Loucy (cell line): ENCODE results near the gene ERCC6L2.

Experiments
- EZH2phosphoT487 ChIP-seq: fragments of 200-600 bp; IDR thresholded peaks from 2 replicates; pipeline ENCODE4 v1.6.1; 2018; ENCODE audit warnings: antibody characterized with exemption, mild to moderate bottlenecking, moderate library complexity, borderline replicate concordance
- TF ChIP-seq, protein P1 (sequence below): fragments of 200-600 bp; sonication (generic); conservative IDR thresholded peaks from 2 replicates; pipeline ENCODE4 v1.5.1; 2014; ENCODE audit warnings: mild to moderate bottlenecking, antibody characterized with exemption, low read length

DNA sequence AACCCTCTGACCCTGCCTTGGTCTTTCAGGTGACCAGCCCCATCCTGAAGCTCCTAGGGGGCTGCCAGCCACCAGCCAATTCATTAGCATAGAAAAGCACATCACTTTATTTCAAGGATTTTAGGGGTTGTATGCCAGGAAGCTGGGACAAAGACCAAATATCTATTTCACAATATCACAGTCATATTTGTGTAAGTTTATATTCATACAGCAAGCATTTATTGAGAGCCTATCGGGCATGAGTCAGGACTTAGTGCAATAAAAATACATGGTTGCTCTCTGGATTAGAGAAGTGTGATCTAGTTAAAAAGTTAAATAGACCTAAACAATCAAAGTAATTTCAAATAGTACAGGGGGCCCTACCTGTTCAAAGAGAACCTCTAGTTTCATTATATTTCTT, 113.8 kb downstream of the ERCC6L2 start:
- TF ChIP-seq, protein P1, sequence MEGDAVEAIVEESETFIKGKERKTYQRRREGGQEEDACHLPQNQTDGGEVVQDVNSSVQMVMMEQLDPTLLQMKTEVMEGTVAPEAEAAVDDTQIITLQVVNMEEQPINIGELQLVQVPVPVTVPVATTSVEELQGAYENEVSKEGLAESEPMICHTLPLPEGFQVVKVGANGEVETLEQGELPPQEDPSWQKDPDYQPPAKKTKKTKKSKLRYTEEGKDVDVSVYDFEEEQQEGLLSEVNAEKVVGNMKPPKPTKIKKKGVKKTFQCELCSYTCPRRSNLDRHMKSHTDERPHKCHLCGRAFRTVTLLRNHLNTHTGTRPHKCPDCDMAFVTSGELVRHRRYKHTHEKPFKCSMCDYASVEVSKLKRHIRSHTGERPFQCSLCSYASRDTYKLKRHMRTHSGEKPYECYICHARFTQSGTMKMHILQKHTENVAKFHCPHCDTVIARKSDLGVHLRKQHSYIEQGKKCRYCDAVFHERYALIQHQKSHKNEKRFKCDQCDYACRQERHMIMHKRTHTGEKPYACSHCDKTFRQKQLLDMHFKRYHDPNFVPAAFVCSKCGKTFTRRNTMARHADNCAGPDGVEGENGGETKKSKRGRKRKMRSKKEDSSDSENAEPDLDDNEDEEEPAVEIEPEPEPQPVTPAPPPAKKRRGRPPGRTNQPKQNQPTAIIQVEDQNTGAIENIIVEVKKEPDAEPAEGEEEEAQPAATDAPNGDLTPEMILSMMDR = no peak
- TF ChIP-seq EZH2phosphoT487 = no peak
